GM12874 (cell line): ENCODE data around the gene ARNT2.

Experiments
- CTCF ChIP-seq: IDR thresholded peaks from 2 replicates; pipeline ENCODE4 v1.5.1; 2011; ENCODE audit warnings: low read depth, mild to moderate bottlenecking, control low read depth, low read length, moderate library complexity; ENCODE audit not compliant: insufficient read depth

The ARNT2 gene

GRCh38 chr15:80550908-80551260 is 146.7 kb downstream of the ARNT2 start:
- no peak for TF ChIP-seq CTCF

- no peak for TF ChIP-seq CTCF
Measured at GRCh38 chr15:80551348-80551747, 147.2 kb downstream of the ARNT2 start.

DNA sequence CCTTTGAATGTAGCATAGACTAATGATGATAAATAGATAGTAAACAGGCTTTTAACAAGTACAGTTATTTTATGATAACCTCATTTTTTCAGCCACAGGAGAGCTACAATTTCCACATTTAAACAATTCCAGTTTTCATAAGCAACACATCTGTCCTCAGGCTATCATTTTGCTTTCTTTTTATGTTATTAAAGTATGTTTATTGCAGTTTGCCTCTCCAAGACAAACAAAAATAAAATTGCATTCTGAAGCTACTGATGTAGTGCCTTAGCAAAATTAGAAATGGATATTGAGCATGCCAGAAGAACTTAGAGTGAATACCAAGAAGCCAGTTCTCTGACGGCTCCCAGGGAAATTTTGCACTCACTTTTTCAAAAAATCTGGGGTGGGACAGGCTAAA is 150.4 kb downstream of the ARNT2 start:
- no peak for TF ChIP-seq CTCF

- TF ChIP-seq CTCF = no peak
Measured at GRCh38 chr15:80556694-80557367, 152.6 kb downstream of the ARNT2 start.

DNA sequence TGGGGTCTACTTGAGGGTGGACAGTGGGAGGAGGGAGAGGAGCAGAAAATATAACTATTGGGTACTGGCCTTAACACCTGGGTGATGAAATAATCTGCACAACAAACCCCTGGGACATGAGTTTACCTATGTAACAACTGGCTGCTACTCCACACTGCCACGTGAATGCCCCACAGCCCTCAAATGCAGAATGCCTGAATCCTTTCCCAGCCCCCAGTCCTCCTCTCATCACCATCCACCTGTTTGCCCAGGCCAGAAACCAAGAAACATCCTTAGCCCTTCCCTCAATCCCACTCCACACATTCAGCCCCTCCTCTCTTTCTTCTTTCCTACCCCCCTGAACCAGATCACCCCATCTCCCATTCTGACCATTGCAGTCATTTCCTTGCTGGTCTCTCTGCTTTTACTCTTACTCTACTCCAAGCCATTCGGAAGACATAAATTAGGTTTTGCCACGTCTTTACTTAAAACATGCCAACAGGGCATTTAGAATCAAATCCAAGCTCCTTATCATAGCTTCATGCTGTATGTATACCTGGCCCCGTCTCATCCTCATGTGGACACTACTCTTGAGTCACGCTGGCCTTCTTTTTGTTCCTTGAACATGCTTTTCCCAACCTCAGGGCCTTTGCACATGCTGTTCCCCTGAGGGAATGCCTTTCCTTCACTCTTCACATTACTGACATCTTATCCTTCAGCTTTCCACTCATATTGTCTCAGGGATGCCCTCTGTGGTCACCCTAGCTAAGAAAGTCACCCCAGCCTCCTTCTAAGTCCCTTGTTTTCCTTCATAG is 153.5 kb downstream of the ARNT2 start:
- no peak for TF ChIP-seq CTCF

GRCh38 chr15:80558631-80559319 is 154.6 kb downstream of the ARNT2 start:
- no peak for TF ChIP-seq CTCF

DNA sequence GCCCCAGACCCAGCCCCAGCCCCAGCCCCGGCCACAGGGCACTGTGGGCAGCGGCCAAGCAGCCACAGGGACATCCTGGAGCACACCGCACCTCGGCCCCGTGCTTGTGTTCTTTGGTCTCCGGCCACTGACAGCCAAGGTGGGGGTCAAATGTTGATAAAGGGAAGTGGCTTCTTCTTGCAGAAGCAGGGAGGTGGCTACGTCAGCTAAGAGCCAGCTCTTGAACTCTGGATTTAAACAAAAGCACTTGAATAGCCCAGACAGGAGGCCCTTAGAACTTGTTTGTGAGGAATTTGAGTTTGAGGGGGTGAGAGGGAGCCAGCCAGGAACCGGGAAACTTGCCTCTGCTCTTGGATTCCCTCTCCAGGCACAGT is 155.1 kb downstream of the ARNT2 start:
- TF ChIP-seq CTCF = no peak
